Measurements from ENCODE around the gene LAMA5. TPM values are rescaled to one million over a fixed set of nuclear protein-coding genes. Genes with fewer than 3 reads are reported as not detected.
A peak's percentile ranks its signal among the peaks of the same experiment; 100 is the strongest.

LAMA5 gene
- total RNA-seq, 1 donor from 2014 or later, result 70.9 TPM

DNA sequence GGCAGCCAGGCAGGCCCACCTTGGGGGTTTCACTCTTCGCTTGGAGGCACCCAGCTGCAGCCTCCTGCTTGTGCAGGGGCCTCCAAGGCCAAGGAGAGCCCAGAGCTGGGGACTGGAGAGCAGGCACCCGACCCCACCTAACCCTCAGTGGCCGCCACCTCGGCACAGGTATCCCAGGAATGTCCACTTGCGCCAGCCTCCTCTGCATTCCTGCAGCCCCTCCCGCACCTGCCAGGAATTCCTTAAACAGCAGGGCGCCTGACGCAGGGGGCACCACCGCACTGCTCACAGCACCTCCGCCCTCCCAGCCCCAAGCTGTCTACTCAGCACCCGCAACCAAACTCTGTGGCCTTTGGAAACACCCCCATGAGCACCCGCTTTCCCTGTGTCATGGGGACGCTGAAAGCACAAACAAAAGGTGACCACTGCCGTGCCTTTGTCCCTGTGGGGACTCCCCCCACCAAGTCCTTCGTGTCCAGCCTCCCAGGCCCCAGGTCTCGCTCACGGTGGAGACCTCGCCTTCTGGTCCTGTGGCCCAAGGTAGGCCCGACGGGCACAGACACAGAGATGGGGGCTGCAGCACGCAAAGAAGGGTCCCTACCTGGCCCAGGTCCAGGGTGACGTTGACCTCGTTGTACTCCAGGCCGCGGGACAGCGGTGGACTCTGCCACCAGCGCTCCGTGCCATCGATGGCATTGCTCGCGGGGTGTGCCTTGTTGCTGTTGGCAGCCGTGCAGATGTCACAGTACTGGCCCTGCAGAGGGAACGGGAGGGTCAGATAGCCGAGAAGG is 5.1 kb downstream of the LAMA5 start:
- H3K27me3 ChIP-seq (ENCODE audit: low read depth), result no peaks in the 10 kb centered on the region
- peaks cover 95% of the 10 kb centered on the region for H3K4me1 ChIP-seq
- TF ChIP-seq, protein P1, sequence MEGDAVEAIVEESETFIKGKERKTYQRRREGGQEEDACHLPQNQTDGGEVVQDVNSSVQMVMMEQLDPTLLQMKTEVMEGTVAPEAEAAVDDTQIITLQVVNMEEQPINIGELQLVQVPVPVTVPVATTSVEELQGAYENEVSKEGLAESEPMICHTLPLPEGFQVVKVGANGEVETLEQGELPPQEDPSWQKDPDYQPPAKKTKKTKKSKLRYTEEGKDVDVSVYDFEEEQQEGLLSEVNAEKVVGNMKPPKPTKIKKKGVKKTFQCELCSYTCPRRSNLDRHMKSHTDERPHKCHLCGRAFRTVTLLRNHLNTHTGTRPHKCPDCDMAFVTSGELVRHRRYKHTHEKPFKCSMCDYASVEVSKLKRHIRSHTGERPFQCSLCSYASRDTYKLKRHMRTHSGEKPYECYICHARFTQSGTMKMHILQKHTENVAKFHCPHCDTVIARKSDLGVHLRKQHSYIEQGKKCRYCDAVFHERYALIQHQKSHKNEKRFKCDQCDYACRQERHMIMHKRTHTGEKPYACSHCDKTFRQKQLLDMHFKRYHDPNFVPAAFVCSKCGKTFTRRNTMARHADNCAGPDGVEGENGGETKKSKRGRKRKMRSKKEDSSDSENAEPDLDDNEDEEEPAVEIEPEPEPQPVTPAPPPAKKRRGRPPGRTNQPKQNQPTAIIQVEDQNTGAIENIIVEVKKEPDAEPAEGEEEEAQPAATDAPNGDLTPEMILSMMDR (IDR thresholded peaks at IDR 0.05; ENCODE audit: borderline replicate concordance), result no peak
- DNase-seq, result peak; percentile 45
- peaks cover 8% of the 10 kb centered on the region for H3K36me3 ChIP-seq
- H3K9me3 ChIP-seq (replicated peaks), result no peaks in the 10 kb centered on the region
- peak overlapping the region; percentile 97 for H3K27ac ChIP-seq (replicated peaks)
- intact Hi-C loops (cut with micrococcal nuclease), result no loop called here
- peak overlapping the region; percentile 11 for H3K4me3 ChIP-seq

DNA sequence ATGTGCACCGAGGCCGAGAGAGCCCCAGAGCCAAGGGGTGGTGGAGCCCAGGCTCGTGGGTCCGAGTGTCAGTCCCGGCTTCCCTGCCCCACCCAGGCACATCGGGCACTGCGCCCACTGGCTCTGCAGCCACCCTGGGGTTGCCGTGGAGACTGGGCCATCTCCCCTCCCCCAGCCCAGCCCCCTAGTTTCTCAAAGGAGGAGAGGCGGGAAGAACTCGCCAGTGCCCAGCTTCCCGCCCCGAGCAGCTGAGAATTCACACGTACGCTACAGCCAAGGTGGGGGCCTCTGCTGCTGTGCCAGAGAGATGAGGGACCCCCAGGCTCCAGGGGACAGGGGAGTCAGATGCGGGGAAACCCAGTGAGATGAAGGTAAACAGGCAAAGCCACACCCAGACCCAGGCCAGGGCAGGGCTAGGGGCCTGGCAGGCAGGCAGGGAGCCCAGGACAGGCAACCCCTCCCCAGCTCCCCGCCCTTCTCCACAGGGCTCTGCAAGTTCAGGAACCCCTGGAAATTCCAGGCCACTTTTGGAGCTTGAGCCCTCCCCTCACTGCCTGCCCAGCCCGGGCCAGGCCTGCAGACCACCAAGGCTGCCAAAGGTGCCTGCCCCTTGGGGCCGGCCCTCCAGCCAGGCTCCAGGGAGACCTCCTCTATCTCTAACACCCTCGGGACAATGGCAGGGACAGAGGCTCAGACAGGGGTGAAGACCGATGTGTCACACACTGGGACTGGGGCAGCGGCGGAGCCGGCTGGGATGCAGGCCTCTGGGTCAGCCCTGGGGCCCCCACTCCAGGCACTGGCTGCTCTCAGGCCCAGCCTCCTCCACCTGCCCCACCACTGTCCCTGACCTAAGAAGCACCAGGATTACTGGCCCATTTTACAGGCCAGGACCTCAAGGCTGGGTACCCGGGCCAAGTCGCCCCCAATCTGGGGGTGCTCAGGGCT is 6.0 kb downstream of the LAMA5 start:
- peaks cover 96% of the 10 kb centered on the region for H3K4me1 ChIP-seq
- peak; percentile 34 for DNase-seq

DNA sequence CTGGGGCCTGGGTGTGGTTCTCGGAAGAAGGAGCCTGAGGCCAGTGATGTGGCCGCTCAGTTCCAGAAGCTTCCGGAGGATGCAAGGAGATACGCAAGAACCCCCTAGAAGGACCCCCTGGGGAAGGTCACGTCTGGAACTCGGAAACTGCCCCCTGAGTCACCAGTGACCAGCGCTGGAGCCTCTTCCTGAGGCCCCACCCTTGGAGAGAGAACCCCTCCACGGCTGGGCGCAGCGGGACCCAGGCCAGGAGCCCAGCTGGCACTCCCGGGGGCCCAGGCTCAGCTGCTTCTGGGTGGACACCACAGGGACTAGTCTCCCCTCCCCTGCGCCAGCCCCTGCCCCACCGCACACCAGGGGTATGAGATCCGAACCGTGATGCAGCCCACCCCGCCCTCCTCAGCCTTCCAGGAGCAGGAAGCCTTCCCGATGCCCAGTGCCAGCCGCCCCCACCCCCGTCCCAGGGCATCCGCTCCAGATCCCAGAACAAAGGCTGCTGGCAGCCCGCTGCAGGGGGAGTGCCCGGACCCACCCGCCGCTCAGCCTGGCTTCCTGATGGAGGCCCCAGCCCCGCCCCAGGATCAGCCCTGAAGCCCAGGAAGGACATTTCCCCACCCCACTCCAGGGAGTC is 7.5 kb downstream of the LAMA5 start:
- intact Hi-C loops (cut with micrococcal nuclease), result no loop called here
- peak; percentile 56 for DNase-seq
- Histone ChIP-seq H3K27me3 (ENCODE audit: low read depth) (no peaks in the 10 kb centered on the region), H3K4me3 (peak overlapping the region; percentile 53), H3K27ac (replicated peaks) (peak overlapping the region; percentile 98), H3K9me3 (replicated peaks) (no peaks in the 10 kb centered on the region), H3K36me3 (peaks cover 8% of the 10 kb centered on the region), H3K4me1 (peaks cover 96% of the 10 kb centered on the region)
- TF ChIP-seq, protein P1 (IDR thresholded peaks at IDR 0.05; ENCODE audit: borderline replicate concordance), result no peak

More for the DNA sequence above, 6.0 kb downstream of the LAMA5 start:
- TF ChIP-seq, protein P1 (IDR thresholded peaks at IDR 0.05; ENCODE audit: borderline replicate concordance), result no peak
- intact Hi-C loops (cut with micrococcal nuclease), result no loop called here
- H3K27me3 ChIP-seq (ENCODE audit: low read depth), result no peaks in the 10 kb centered on the region
- no peaks in the 10 kb centered on the region for H3K9me3 ChIP-seq (replicated peaks)
- peak overlapping the region; percentile 11 for H3K4me3 ChIP-seq
- H3K36me3 ChIP-seq, result peaks cover 8% of the 10 kb centered on the region
- H3K27ac ChIP-seq (replicated peaks), result peak overlapping the region; percentile 97

DNA sequence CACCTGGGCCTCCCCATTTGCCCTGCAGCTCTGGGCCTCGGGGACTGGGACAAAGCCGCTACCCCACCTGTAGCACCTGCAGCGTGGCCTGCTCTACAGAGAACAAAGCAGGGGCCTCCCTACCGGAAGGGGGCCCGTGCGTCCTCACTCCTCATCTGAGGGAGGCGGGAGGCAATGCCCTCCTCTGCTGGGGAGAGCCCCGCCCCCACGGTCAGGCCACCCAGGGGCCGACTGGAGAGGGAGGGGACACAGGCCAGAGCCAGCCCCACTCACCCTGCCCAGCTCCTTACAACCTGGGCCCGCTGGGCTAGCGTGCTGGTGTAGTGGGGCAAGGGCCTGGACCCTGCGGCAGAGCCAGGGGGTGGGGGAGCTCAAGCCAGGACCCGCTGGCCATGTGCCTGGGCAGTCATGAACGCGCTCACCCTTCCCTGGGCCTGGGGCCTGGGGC is 8.0 kb downstream of the LAMA5 start:
- H3K36me3 ChIP-seq, result peaks cover 8% of the 10 kb centered on the region
- peaks cover 96% of the 10 kb centered on the region for H3K4me1 ChIP-seq
- DNase-seq, result no peak
- H3K9me3 ChIP-seq (replicated peaks), result no peaks in the 10 kb centered on the region
- no peaks in the 10 kb centered on the region for H3K27me3 ChIP-seq (ENCODE audit: low read depth)
- intact Hi-C loops (cut with micrococcal nuclease), result no loop called here
- TF ChIP-seq, protein P1 (IDR thresholded peaks at IDR 0.05; ENCODE audit: borderline replicate concordance), result no peak
- peak overlapping the region; percentile 53 for H3K4me3 ChIP-seq
- H3K27ac ChIP-seq (replicated peaks), result peak overlapping the region; percentile 98
